Measurements from ENCODE around the gene FAM131B.

- TF ChIP-seq EGR1 (IDR thresholded peaks at IDR 0.05) = no peak
- TF ChIP-seq EP300 (IDR thresholded peaks at IDR 0.05; ENCODE audit: borderline replicate concordance) = no peak
- TF ChIP-seq MAX (IDR thresholded peaks at IDR 0.05) = no peak
- no peak for TF ChIP-seq RAD21 (IDR thresholded peaks at IDR 0.05; ENCODE audit: low read depth)
- TF ChIP-seq TCF12 (IDR thresholded peaks at IDR 0.05; ENCODE audit: low read depth) = no peak
Measured at GRCh38 chr7:143394777-143395176, 32.3 kb upstream of the FAM131B start.
